HG02852 (cell line): ENCODE results near the gene CDK5RAP2.
"Not testable (repeated sequence)": the region's sequence is repeated elsewhere in the genome, so short reads cannot be mapped to it uniquely, and the experiment has no call there.

Source experiments
- ATAC-seq: cut with Tn5 transposase; IDR thresholded peaks from one replicate; pipeline ENCODE4 v1.9.1; 2021; ENCODE audit warnings: mild to moderate bottlenecking, moderate library complexity; ENCODE audit not compliant: unreplicated experiment

The CDK5RAP2 gene

GRCh38 chr9:120592210-120592609, 12.2 kb upstream of the CDK5RAP2 start:
- ATAC-seq = no peak

GRCh38 chr9:120587328-120587727, 7.4 kb upstream of the CDK5RAP2 start:
- ATAC-seq = no peak

- ATAC-seq = peak; percentile 25
These were observed 4.0 kb upstream of the CDK5RAP2 start for GRCh38 chr9:120583958-120584369.

GRCh38 chr9:120579139-120580050, 572 bp downstream of the CDK5RAP2 start:
- peak; percentile 37 for ATAC-seq

GRCh38 chr9:120574473-120574872, 5.5 kb downstream of the CDK5RAP2 start:
- ATAC-seq = no peak

- no peak for ATAC-seq
These were observed 7.5 kb downstream of the CDK5RAP2 start for GRCh38 chr9:120572472-120572871.

GRCh38 chr9:120571443-120572257, 8.3 kb downstream of the CDK5RAP2 start:
- no peak for ATAC-seq

- no peak for ATAC-seq
These were observed 9.7 kb downstream of the CDK5RAP2 start for GRCh38 chr9:120570296-120570695.

- no peak for ATAC-seq
These were observed 10.4 kb downstream of the CDK5RAP2 start for GRCh38 chr9:120569556-120569955.

- ATAC-seq = no peak
These were observed 11.2 kb downstream of the CDK5RAP2 start for GRCh38 chr9:120568816-120569215.

GRCh38 chr9:120567874-120568273, 12.1 kb downstream of the CDK5RAP2 start:
- no peak for ATAC-seq

- ATAC-seq = no peak
These were observed 12.9 kb downstream of the CDK5RAP2 start for GRCh38 chr9:120567081-120567480.

GRCh38 chr9:120564589-120564988, 15.4 kb downstream of the CDK5RAP2 start:
- ATAC-seq = no peak

GRCh38 chr9:120562861-120563443, 17.0 kb downstream of the CDK5RAP2 start:
- no peak for ATAC-seq

GRCh38 chr9:120561709-120562108, 18.3 kb downstream of the CDK5RAP2 start:
- no peak for ATAC-seq

GRCh38 chr9:120559546-120559945, 20.4 kb downstream of the CDK5RAP2 start:
- ATAC-seq = no peak

GRCh38 chr9:120558454-120558853, 21.5 kb downstream of the CDK5RAP2 start:
- ATAC-seq = no peak

GRCh38 chr9:120557205-120557604, 22.8 kb downstream of the CDK5RAP2 start:
- ATAC-seq = no peak

- no peak for ATAC-seq
These were observed 23.2 kb downstream of the CDK5RAP2 start for GRCh38 chr9:120556775-120557174.

- no peak for ATAC-seq
These were observed 24.1 kb downstream of the CDK5RAP2 start for GRCh38 chr9:120555839-120556238.

GRCh38 chr9:120552210-120552704, 27.7 kb downstream of the CDK5RAP2 start:
- not testable (repeated sequence) for ATAC-seq
